KBM-7 (cell line): ENCODE results near the gene DIAPH2.

Experiments used
- DNase-seq: peaks from one replicate; pipeline ENCODE4 v3.0.0-alpha.2; 2015
- in situ Hi-C: fragments of 300-500 bp; cut with MboI; formaldehyde crosslinking; loops from 2 replicates; pipeline ENCODE4 v1.14.3; 2020; ENCODE audit warnings: low sequenced_read_pairs, low pct_unique_long_range_greater_than_20kb, mixed read lengths

Gene DIAPH2

GRCh38 chrX:96684339-96685209, at the start of gene DIAPH2:
Gene DIAPH2, plus strand, starts transcription at chrX:96684842.
- in situ Hi-C loops = no loop called here
- peak; percentile 95 for DNase-seq

- in situ Hi-C loops = no loop called here
- no peak for DNase-seq
Observed at GRCh38 chrX:96650023-96650422, 34.6 kb upstream of the DIAPH2 start.

- DNase-seq = no peak
- in situ Hi-C loops = no loop called here
Observed at GRCh38 chrX:96655947-96656623, 28.6 kb upstream of the DIAPH2 start.

GRCh38 chrX:96682516-96682915, 2.1 kb upstream of the DIAPH2 start:
- in situ Hi-C loops = no loop called here
- DNase-seq = no peak

- in situ Hi-C loops = no loop called here
- DNase-seq = no peak
Observed at GRCh38 chrX:96683997-96684338, 674 bp upstream of the DIAPH2 start.

GRCh38 chrX:96685210-96686099, 813 bp downstream of the DIAPH2 start:
- in situ Hi-C loops = no loop called here
- DNase-seq = peak; percentile 86

- in situ Hi-C loops = no loop called here
- DNase-seq = no peak
Observed at GRCh38 chrX:96687776-96688175, 3.1 kb downstream of the DIAPH2 start.

- in situ Hi-C loops = no loop called here
- DNase-seq = no peak
Observed at GRCh38 chrX:96688789-96689188, 4.1 kb downstream of the DIAPH2 start.

- no peak for DNase-seq
- in situ Hi-C loops = no loop called here
Observed at GRCh38 chrX:96689991-96690390, 5.3 kb downstream of the DIAPH2 start.

GRCh38 chrX:96692454-96692853, 7.8 kb downstream of the DIAPH2 start:
- in situ Hi-C loops = no loop called here
- no peak for DNase-seq

GRCh38 chrX:96692890-96693289, 8.2 kb downstream of the DIAPH2 start:
- no peak for DNase-seq
- in situ Hi-C loops = no loop called here

GRCh38 chrX:96693407-96693806, 8.8 kb downstream of the DIAPH2 start:
- in situ Hi-C loops = no loop called here
- DNase-seq = no peak

- in situ Hi-C loops = no loop called here
- DNase-seq = no peak
Observed at GRCh38 chrX:96696462-96696861, 11.8 kb downstream of the DIAPH2 start.

- in situ Hi-C loops = no loop called here
- no peak for DNase-seq
Observed at GRCh38 chrX:96700625-96701024, 16.0 kb downstream of the DIAPH2 start.

GRCh38 chrX:96703379-96703778, 18.7 kb downstream of the DIAPH2 start:
- in situ Hi-C loops = no loop called here
- no peak for DNase-seq

- no peak for DNase-seq
- in situ Hi-C loops = no loop called here
Observed at GRCh38 chrX:96703816-96704215, 19.2 kb downstream of the DIAPH2 start.

GRCh38 chrX:96704629-96705028, 20.0 kb downstream of the DIAPH2 start:
- in situ Hi-C loops = no loop called here
- DNase-seq = no peak

GRCh38 chrX:96705905-96706304, 21.3 kb downstream of the DIAPH2 start:
- no peak for DNase-seq
- in situ Hi-C loops = no loop called here

GRCh38 chrX:96707804-96708203, 23.2 kb downstream of the DIAPH2 start:
- peak; percentile 68 for DNase-seq
- in situ Hi-C loops = no loop called here

GRCh38 chrX:96710031-96710430, 25.4 kb downstream of the DIAPH2 start:
- in situ Hi-C loops = no loop called here
- DNase-seq = no peak
